Placental pericyte (primary cell): ENCODE measurements around the gene RAB43. TPM values are rescaled to one million over a fixed set of nuclear protein-coding genes. Genes with fewer than 3 reads are reported as not detected.

Experiments used
- total RNA-seq: library from RNA; depleted of rRNA; stranded (reverse); fragments of >200 nt; gene quantifications from 2 replicates; pipeline ENCODE4 v1.2.3, GENCODE V29; 2012

RAB43 gene
- 21.4 and 38.2 TPM in 2 replicates for total RNA-seq

DNA sequence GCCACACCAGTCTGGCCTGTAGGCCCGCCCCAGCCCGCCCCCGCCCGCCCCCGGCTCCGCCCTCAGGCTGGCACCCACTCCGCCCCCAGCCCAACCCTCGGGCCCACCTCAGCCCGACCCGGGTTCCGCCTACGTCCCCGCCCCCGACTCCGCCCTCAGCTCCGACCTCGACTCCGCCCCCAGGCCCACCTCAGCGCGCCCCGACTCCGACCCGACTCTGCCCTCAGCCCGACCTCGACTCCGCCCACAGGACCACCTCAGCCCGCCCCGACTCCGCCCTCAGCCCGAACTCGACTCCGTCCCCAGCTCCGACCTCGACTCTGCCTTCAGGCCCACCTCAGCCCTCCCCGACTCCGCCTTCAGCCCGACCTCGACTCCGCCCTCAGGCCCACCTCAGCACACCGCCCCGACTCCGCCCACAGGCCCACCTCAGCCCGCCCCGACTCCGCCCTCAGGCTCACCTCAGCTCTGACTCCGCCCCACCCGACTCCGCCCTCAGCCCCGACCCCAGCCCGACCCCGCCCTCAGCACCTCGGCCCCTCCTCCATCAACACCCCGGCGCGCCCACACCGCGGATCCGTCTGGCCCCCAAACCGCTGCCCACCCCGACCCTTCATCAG is at the start of gene RAB43:
Gene RAB43 (minus strand): TSS at position 13 of the 620 bp plus-strand sequence. CDS start 315 bp downstream, outside the sequence.

DNA sequence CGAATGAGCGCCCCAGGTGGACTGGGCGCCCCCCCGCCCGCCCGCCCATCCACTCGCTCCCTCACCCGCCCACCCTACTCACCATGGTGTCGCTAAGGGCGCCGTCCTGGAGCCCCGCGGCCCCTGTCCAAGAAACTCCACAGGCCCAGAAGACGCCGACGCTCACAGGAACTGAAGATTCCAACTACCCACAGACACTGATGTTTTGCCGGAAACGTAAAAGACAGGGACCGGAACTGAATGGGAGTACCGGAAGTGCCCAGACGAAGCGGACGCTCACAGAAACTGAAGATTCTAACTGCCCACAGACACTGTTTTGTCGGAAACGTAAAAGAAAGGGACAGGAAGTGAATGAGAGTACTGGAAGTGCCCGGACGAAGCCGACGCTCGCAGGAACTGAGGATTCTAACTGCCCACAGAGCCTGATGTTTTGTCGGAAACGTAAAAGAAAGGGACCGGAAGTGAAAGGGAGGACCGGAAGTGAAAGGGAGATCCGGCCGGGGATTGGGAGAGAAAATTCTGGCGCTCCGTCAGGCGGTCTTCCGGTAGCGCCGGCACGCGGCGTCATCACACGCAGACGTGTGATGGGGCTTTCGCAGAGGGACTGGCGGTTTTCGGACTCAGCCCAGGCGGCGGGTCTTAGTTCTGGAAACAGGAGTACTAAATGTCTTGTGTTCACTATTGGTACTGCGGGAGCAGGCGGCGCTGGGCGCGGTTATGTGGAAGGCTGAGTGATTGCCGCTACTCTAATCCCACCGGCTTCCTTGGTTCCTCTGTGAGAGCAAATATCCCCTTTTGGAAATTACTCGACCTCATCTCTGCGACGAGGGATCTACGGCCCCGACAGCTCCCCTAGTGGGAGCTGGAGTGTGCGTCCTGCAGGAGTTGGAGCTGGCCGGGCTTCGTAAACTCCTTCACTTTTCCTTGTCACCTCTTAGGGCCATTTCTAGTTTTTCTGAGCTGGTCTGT is 39.6 kb upstream of the RAB43 start, which contains the start of gene ISY1:
Gene ISY1 (minus strand): TSS at position 173 of the 969 bp plus-strand sequence. CDS start 88 bp downstream, at position 85.

DNA sequence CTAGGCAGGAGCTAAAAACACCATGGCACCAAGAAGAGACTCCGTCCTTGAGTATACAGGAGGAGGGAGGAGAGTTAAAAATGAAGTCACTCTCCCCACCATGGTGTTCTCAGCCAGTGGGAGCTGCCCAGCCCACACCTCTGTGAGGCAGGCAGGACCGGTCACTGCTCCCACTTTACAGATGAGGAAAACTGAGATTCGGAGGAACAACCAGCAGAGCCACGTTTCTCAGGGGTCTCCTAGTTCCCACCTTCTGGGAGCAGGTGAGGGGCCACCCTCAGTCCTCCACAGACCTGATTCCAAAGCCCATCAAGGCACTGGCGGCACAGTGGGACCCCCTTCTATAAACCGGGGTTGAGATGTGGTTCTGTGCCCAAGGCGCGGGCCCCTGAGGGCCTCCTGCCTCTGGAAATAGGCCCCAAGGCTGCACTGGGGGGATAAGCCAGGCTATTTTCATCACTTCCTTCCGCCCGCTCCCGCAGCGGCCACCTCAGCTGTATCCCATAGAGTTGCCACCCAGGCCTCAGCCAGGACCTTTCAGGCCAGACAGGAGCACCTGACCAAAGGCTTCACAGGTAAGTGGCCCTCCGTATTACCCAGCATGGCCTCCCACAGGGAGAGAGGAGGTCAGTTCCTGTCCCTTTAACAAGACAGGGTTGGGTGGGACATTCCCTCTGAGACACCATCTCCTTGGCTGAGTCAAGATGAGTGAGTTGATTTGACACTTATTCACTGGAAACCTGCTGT is 61.2 kb downstream of the RAB43 start, which contains the start of gene GP9:
Gene GP9 (plus strand): TSS at position 504 of the 747 bp plus-strand sequence. CDS start 961 bp downstream, outside the sequence.

Other genes starting within 250 kb of the RAB43 start
- 45.1 and 50.5 TPM in 2 replicates for gene ACAD9, start 242.2 kb downstream of the RAB43 start, total RNA-seq
- gene CFAP92, start 127.7 kb downstream of the RAB43 start, total RNA-seq, result 0.14 TPM in 1 of 2 replicates, not detected in the other
- under 0.01 and 0.86 TPM in 2 replicates for gene EFCC1, start 120.5 kb downstream of the RAB43 start, total RNA-seq
- not detected in 2 replicates for gene GP9, start 61.0 kb downstream of the RAB43 start, total RNA-seq
- 25.8 and 25.9 TPM in 2 replicates for gene ISY1, start 39.3 kb upstream of the RAB43 start, total RNA-seq
- 264 and 269 TPM in 2 replicates for gene CNBP, start 62.1 kb upstream of the RAB43 start, total RNA-seq
- gene COPG1, start 127.8 kb upstream of the RAB43 start, total RNA-seq, result 452 and 528 TPM in 2 replicates
- 20.9 and 22.8 TPM in 2 replicates for gene HMCES, start 157.1 kb upstream of the RAB43 start, total RNA-seq